Central memory CD8-positive, alpha-beta T cell (primary cell): Measurements from ENCODE around the gene MAP1LC3A.

ENCODE experiments used
- ATAC-seq: fragments of 150-1000 bp; cut with Tn5 transposase; replicated peaks from 2 replicates; pipeline ENCODE4 v1.10.0; 2022; ENCODE audit warnings: mild to moderate bottlenecking, moderate FRiP score, moderate number of reproducible peaks; ENCODE audit not compliant: poor library complexity, severe bottlenecking; ENCODE audit errors: extremely low read depth
- DNase-seq, 2 donors: peaks; one replicate each; pipeline ENCODE4 v3.0.0; 2021; ENCODE audit warnings: low spot score in 2 of 2
- H3K27ac Mint-ChIP-seq: one replicate; pipeline ENCODE4 v1.8.0; 2022; ENCODE audit warnings: low read depth, mild to moderate bottlenecking, moderate library complexity, mixed read lengths
- H3K27me3 Mint-ChIP-seq: one replicate; pipeline ENCODE4 v1.8.0; 2022; ENCODE audit warnings: mixed read lengths
- H3K36me3 Mint-ChIP-seq: one replicate; pipeline ENCODE4 v1.8.0; 2022; ENCODE audit warnings: mild to moderate bottlenecking, moderate library complexity, mixed read lengths; ENCODE audit not compliant: insufficient read depth
- H3K4me1 Mint-ChIP-seq: one replicate; pipeline ENCODE4 v1.8.0; 2022; ENCODE audit warnings: mixed read lengths
- H3K4me3 Mint-ChIP-seq: one replicate; pipeline ENCODE4 v1.8.0; 2022; ENCODE audit warnings: mild to moderate bottlenecking, moderate library complexity, mixed read lengths
- H3K9me3 Mint-ChIP-seq: one replicate; pipeline ENCODE4 v1.8.0; 2022; ENCODE audit warnings: mixed read lengths

Gene MAP1LC3A

GRCh38 chr20:34595377-34596184, 37.1 kb downstream of the MAP1LC3A start:
- no peaks in the 10 kb centered on the region for H3K4me1 Mint-ChIP-seq

DNA sequence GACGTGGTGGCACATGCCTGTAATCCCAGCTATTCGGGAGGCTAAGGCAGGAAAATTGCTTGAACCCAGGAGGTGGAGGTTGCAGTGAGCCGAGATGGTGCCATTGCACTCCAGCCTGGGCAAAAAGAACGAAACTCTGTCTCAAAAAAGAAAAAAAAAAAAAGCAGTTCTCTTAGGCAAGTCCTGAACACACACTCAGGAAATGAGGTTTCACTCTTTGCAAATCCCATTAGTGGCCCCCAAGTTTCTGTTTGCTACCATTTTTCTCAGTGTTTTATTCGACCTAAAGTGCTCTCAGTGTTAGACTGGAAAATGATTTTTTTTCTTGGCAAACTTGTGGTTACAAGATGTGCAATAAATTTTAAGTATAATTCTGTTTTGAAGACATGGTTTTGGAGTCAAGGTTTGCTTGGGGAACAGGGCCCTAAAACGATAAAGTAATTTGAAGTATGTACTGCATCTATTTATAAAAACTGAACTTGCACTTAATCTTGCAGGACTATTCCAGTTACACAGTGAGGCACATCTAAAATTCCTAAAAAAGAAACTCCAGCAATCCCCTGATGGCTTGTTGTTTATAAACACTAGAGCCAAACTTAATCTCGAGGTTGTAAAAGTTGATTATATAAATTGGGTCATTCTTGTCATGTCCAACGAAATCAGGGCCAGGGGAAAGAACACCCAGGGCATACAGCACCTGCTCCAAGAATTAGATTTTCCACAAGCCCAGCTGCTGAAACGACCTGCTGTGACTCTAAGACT, 42.6 kb downstream of the MAP1LC3A start:
- DNase-seq (no peak), ATAC-seq (no peak)
- no peak overlapping the region for H3K27ac Mint-ChIP-seq
- no peaks in the 10 kb centered on the region for H3K27me3 Mint-ChIP-seq
- H3K36me3 Mint-ChIP-seq: peaks cover 1% of the 10 kb centered on the region
- H3K4me3 Mint-ChIP-seq: no peak overlapping the region
- H3K9me3 Mint-ChIP-seq: no peaks in the 10 kb centered on the region
- no peaks in the 10 kb centered on the region for H3K4me1 Mint-ChIP-seq

More at GRCh38 chr20:34595377-34596184, 37.1 kb downstream of the MAP1LC3A start:
- H3K27ac Mint-ChIP-seq: no peak overlapping the region
- no peak overlapping the region for H3K4me3 Mint-ChIP-seq
- H3K27me3 Mint-ChIP-seq: no peaks in the 10 kb centered on the region
- H3K36me3 Mint-ChIP-seq: no peaks in the 10 kb centered on the region
- ATAC-seq (no peak), DNase-seq (no peak)
- no peaks in the 10 kb centered on the region for H3K9me3 Mint-ChIP-seq

GRCh38 chr20:34604980-34605788, 46.7 kb downstream of the MAP1LC3A start:
- no peak for DNase-seq
- Mint-ChIP-seq H3K9me3 (no peaks in the 10 kb centered on the region), H3K4me3 (no peak overlapping the region), H3K27ac (no peak overlapping the region), H3K27me3 (no peaks in the 10 kb centered on the region), H3K4me1 (no peaks in the 10 kb centered on the region), H3K36me3 (peaks cover 3% of the 10 kb centered on the region)
- ATAC-seq: no peak

DNA sequence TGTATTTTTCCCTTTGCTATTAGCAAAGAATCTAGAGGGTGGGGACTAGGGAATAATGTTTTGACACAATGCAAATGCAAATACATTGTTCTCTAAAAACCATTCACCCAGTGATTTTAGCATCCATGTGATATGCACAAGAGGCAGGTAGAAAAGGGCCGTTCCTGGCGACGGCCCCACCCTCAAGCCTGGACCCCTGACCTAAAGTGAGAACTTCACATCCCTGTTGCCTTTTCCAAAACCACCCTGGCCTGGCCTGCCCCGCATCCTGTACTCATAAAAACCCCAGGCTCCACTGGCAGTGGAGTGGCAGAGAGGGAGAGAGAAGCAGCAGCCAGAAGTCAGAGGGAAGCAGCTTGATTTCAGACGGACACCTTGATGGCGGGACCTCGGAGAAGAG, 48.5 kb downstream of the MAP1LC3A start:
- Mint-ChIP-seq H3K4me1 (no peaks in the 10 kb centered on the region), H3K27ac (no peak overlapping the region), H3K4me3 (no peak overlapping the region), H3K9me3 (no peaks in the 10 kb centered on the region), H3K36me3 (peaks cover 5% of the 10 kb centered on the region), H3K27me3 (no peaks in the 10 kb centered on the region)
- ATAC-seq (no peak), DNase-seq (no peak)
